DMS53 treated with DMSO at 0.1 percent for 48 hours (cell line): ENCODE results near the gene C1orf53.
A peak's percentile ranks its signal among the peaks of the same experiment; 100 is the strongest.

Experiments
- DNase-seq: peaks from one replicate; lab custom pipeline; 2025; ENCODE audit not compliant: unreplicated experiment; lab: John Stamatoyannopoulos, UW

Gene C1orf53

GRCh38 chr1:197954718-197955418, 52.4 kb downstream of the C1orf53 start:
- DNase-seq = peak; percentile 29

- no peak for DNase-seq
These were observed 53.3 kb downstream of the C1orf53 start for GRCh38 chr1:197955486-197956394.
